Upper lobe of right lung (tissue), 1 donor: ENCODE data around the gene PTPRU. TPM values are rescaled to one million over a fixed set of nuclear protein-coding genes. Genes with fewer than 3 reads are reported as not detected.
A peak's percentile ranks its signal among the peaks of the same experiment; 100 is the strongest.

Experiments used
- ATAC-seq: fragments of 200-7000 bp; cut with Tn5 transposase; one replicate; pipeline ENCODE4 v1.9.1; 2020; ENCODE audit warnings: mild to moderate bottlenecking, moderate library complexity
- DNase-seq: peaks from one replicate; pipeline ENCODE4 v3.0.0-alpha.2; 2020
- H3K27ac ChIP-seq: fragments of 200-600 bp; one replicate; pipeline ENCODE4 v1.8.0; 2022
- H3K27me3 ChIP-seq: fragments of 200-600 bp; one replicate; pipeline ENCODE4 v1.8.0; 2022; ENCODE audit warnings: mild to moderate bottlenecking
- H3K36me3 ChIP-seq: fragments of 200-600 bp; one replicate; pipeline ENCODE4 v1.8.0; 2022
- H3K4me1 ChIP-seq: fragments of 200-600 bp; one replicate; pipeline ENCODE4 v1.8.0; 2022
- H3K4me3 ChIP-seq: fragments of 200-600 bp; one replicate; pipeline ENCODE4 v1.8.0; 2022; ENCODE audit warnings: mild to moderate bottlenecking
- H3K9me3 ChIP-seq: fragments of 200-600 bp; one replicate; pipeline ENCODE4 v1.8.0; 2022
- intact Hi-C: fragments of 100-400 bp; cut with DNase I; formaldehyde crosslinking; loops from one replicate; pipeline ENCODE4 v1.11.0; 2022
- total RNA-seq: library from RNA; stranded (reverse); fragmentation: NEBNext Ultra II Directional; extraction: Animal tissue kit (Norgen Biotek cat#: 25700); gene quantifications from one replicate; pipeline ENCODE4 v1.2.1, GENCODE V29; 2021
- TF ChIP-seq, protein P1 (sequence below): fragments of 200-600 bp; IDR thresholded peaks from one replicate; pipeline ENCODE4 v1.8.0; 2022; ENCODE audit warnings: antibody characterized with exemption
- donor health status: DM: no; HTN: yes; CAD: no; lungs with severe emphysema.

PTPRU gene
- total RNA-seq, 1 donor from 2014 or later = 45.5 TPM

DNA sequence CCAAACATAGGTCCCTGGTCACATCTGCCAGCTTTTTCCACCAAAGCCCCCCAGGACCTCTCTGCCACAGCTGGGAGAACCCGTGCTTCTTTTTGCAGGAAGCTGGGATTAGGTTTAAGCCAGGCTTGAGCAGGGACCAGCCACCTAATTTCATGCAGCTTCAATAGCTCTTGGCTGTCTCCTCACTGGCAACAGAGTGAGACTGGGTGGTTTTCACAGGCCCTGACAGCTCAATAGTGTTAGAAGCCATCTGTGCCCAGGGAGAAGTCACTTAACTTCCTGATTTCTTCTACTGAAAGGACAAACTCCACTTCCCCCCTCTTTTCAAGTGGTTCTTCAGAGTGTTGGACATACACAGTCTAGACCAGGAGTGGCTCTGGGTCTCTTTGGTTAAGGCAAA lies 34.3 kb upstream of the PTPRU start:
- H3K9me3 ChIP-seq = no peaks in the 10 kb centered on the region
- DNase-seq (no peak), ATAC-seq (peak; percentile 72)
- peak overlapping the region; percentile 85 for H3K27ac ChIP-seq
- peaks cover 15% of the 10 kb centered on the region for H3K4me1 ChIP-seq
- H3K36me3 ChIP-seq = peaks cover 47% of the 10 kb centered on the region
- H3K27me3 ChIP-seq = no peaks in the 10 kb centered on the region
- H3K4me3 ChIP-seq = no peak overlapping the region
- TF ChIP-seq, protein P1, sequence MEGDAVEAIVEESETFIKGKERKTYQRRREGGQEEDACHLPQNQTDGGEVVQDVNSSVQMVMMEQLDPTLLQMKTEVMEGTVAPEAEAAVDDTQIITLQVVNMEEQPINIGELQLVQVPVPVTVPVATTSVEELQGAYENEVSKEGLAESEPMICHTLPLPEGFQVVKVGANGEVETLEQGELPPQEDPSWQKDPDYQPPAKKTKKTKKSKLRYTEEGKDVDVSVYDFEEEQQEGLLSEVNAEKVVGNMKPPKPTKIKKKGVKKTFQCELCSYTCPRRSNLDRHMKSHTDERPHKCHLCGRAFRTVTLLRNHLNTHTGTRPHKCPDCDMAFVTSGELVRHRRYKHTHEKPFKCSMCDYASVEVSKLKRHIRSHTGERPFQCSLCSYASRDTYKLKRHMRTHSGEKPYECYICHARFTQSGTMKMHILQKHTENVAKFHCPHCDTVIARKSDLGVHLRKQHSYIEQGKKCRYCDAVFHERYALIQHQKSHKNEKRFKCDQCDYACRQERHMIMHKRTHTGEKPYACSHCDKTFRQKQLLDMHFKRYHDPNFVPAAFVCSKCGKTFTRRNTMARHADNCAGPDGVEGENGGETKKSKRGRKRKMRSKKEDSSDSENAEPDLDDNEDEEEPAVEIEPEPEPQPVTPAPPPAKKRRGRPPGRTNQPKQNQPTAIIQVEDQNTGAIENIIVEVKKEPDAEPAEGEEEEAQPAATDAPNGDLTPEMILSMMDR = no peak
- intact Hi-C loops = loop anchor here (10.0 kb wide), 1 partner anchor 417 kb away; no protein-coding TSS in a partner anchor

DNA sequence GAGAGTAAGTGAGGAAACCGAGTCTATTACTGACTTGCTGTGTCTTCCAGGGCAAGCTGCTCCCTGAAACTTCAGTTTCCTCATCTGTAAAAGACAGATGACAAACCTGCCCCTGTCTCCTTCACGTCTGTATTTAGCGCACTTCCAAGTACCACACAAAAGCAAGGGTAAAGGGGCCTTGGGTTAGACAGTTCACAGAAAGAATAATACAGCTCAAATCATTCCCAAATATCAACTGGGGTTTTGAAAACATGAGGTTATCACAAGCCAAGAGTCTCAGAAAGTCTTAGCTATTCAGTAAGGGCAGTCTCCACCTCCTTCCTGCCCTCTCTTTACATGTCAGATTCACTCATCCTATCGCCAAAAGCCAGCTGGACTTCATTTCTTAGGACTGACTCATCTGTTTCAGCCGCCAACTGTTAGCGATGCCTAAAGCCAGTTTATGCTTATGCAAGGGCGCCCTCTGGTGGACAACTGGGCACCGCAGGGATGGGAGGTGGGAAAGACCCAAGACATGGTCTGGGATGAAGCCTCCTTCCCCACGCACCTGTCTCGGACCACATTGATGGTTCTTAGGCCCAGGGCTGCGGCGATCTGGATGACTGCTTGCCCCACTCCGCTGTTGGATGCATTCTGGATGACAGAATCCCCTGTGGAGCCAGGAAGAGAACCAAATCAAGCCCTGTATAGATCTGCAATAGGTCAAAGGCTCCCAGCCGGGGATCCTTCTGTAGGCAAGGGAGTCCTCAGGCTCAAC lies 33.6 kb upstream of the PTPRU start:
- peak; percentile 97 for ATAC-seq
- intact Hi-C loops = loop anchor here (10.0 kb wide), 1 partner anchor 418 kb away; no protein-coding TSS in a partner anchor
- H3K4me3 ChIP-seq = no peak overlapping the region
- H3K27me3 ChIP-seq = no peaks in the 10 kb centered on the region
- peak; percentile 95 for DNase-seq
- H3K4me1 ChIP-seq = peaks cover 15% of the 10 kb centered on the region
- H3K9me3 ChIP-seq = no peaks in the 10 kb centered on the region
- H3K27ac ChIP-seq = peak overlapping the region; percentile 85
- TF ChIP-seq, protein P1 = peak; percentile 99
- H3K36me3 ChIP-seq = peaks cover 47% of the 10 kb centered on the region

DNA sequence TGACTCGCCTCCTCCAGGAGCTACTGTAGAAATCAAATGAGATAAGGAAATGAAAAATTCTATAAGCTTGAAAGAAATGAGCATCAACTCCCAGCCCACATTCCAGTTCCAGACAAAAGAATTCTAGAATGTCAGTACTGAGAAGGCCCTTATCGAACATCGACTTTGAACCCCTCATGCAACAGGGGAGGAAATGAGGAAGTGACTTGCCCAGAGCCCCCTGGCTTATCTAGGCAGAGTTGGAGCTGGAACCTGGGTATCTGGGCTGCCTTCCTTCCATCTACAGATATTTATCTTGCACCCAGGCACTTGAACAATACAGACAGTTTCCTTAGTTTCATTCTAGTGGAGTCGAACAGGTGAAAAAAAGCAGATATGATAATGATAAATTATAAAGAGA lies 27.9 kb upstream of the PTPRU start:
- ATAC-seq (no peak), DNase-seq (no peak)
- Histone ChIP-seq H3K27ac (no peak overlapping the region), H3K9me3 (no peaks in the 10 kb centered on the region), H3K4me1 (no peaks in the 10 kb centered on the region), H3K4me3 (no peak overlapping the region), H3K36me3 (peaks cover 38% of the 10 kb centered on the region), H3K27me3 (no peaks in the 10 kb centered on the region)
- intact Hi-C loops = loop anchor here (10.0 kb wide), 1 partner anchor 424 kb away; no protein-coding TSS in a partner anchor
- TF ChIP-seq, protein P1 = no peak

DNA sequence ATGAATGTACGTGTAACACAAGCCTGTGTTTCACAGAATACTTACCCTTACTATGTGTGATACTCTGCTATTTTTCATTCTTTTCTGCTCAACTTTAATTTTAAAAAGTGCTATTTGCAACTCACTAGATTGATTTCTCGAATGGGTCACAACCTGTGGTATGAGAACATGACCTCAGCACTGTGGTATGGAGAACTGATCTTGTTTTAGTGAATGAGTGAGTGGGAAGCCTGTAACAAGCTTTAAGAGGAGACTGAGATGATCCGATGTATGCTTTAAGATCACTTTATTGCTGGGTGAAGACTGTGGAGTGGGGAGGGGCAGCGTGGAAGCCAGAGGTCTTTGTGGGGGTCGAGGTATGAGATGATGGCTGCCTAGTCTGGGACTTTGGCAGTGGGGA lies 27.1 kb upstream of the PTPRU start:
- TF ChIP-seq, protein P1 = no peak
- H3K9me3 ChIP-seq = no peaks in the 10 kb centered on the region
- ATAC-seq = no peak
- H3K4me3 ChIP-seq = no peak overlapping the region
- peaks cover 40% of the 10 kb centered on the region for H3K36me3 ChIP-seq
- intact Hi-C loops = loop anchor here (10.0 kb wide), 1 partner anchor 424 kb away; no protein-coding TSS in a partner anchor
- H3K27ac ChIP-seq = no peak overlapping the region
- no peak for DNase-seq
- H3K4me1 ChIP-seq = no peaks in the 10 kb centered on the region
- H3K27me3 ChIP-seq = no peaks in the 10 kb centered on the region

DNA sequence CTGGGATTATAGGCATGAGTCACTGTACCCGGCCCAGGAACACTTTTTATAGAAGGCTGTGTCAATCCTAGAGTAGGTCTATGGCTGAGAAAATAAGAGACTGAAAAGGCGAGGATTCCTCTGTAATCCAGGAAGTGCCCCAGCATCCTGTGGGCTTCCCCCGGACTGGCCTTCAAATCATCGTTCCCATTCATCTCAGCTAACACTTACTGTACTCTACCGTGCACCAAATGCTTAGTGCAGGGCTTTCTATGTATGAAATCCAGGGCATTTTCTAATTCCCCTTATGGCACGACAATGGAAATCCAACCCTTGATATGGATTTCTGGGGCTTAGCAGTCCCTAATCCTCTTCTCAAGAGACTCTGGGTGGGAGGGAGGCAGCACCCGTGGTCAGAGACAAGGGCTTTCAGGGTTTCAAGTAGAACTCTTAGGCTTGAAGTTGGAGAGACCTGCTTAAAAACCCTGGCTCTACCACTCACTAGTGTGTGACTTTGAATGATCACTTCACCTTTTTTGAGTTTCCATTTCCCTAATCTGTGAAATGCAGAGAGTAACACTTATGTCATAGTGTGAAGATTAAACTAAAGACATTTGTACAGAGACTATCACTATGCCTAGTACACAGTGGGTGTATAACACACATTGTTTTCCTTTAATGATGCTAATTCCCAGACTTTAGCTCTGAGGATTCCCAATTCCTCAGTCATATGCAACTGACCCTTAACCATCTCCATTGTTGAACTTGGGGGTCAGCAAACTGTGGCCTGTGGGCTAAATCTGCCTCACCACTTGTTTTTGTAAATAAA lies 25.8 kb upstream of the PTPRU start:
- TF ChIP-seq, protein P1 = no peak
- H3K9me3 ChIP-seq = no peaks in the 10 kb centered on the region
- intact Hi-C loops = no loop called here
- H3K4me3 ChIP-seq = no peak overlapping the region
- ATAC-seq (no peak), DNase-seq (no peak)
- peaks cover 42% of the 10 kb centered on the region for H3K36me3 ChIP-seq
- H3K27me3 ChIP-seq = no peaks in the 10 kb centered on the region
- no peaks in the 10 kb centered on the region for H3K4me1 ChIP-seq
- H3K27ac ChIP-seq = no peak overlapping the region
